Ovary (tissue), 9 donors: ENCODE measurements around the gene CAMK2D. TPM values are rescaled to one million over a fixed set of nuclear protein-coding genes. Genes with fewer than 3 reads are reported as not detected.

Experiments
- DNase-seq, 5 donors: peaks; one replicate each; pipeline ENCODE4 v3.0.0-alpha.2; 2019 to 2020
- H3K27ac ChIP-seq, 2 donors: fragments of 200-600 bp; one replicate each; pipeline versions ENCODE4 v1.5.1 to v1.8.0; 2019 to 2022
- H3K27me3 ChIP-seq: fragments of 200-600 bp; one replicate; pipeline ENCODE4 v1.8.0; 2022
- H3K36me3 ChIP-seq: fragments of 200-600 bp; sonication (generic); one replicate; pipeline ENCODE4 v1.5.1; 2019
- H3K4me1 ChIP-seq: one replicate; pipeline ENCODE4 v1.8.1; 2013; ENCODE audit warnings: mild to moderate bottlenecking, moderate library complexity; ENCODE audit not compliant: insufficient read depth
- H3K4me3 ChIP-seq: fragments of 200-600 bp; sonication (generic); one replicate; pipeline ENCODE4 v1.5.1; 2017
- H3K9me3 ChIP-seq, 2 donors: fragments of 200-600 bp in 1 of 2; sonication (generic) in 1 of 2; one replicate each; pipeline versions ENCODE4 v1.5.1 to v1.8.1; 2013 to 2019; ENCODE audit warnings: mild to moderate bottlenecking in 1 of 2, moderate library complexity in 1 of 2
- EP300 ChIP-seq: sonication (generic); formaldehyde crosslinking; IDR thresholded peaks from one replicate; pipeline ENCODE4 v1.6.1; 2017; ENCODE audit warnings: antibody characterized with exemption
- POLR2A ChIP-seq: fragments of 450-650 bp; IDR thresholded peaks from one replicate; pipeline ENCODE4 v1.6.1; 2017; ENCODE audit warnings: antibody characterized with exemption, mild to moderate bottlenecking, moderate library complexity
- WGBS, 3 donors: extraction: QIAGEN DNeasy Blood & Tissue Kit in 1 of 3; methylation state at CpG; one replicate each; pipeline versions ENCODE4 v1.1.5 to v1.1.7; 2013 to 2017; 5-methylcytosine and 5-hydroxymethylcytosine counted together
- intact Hi-C, 4 donors: fragments of 100-400 bp; cut with DNase I; formaldehyde crosslinking; loops; one replicate each; pipeline versions ENCODE4 v1.11.0 to v1.15.1; 2022 to 2023
- polyA plus RNA-seq, 2 donors: library from polyadenylated mRNA; stranded (reverse); fragments of 200-250 nt in 1 of 2; fragments of 350-450 nt in 1 of 2; fragmentation: Illumina TruSeq in 1 of 2; extraction: RNeasy Lipid Tissue Mini Kit (QIAGEN cat#74804) in 1 of 2; gene quantifications; one replicate each; pipeline ENCODE4 v1.2.3, GENCODE V29; 2013 to 2014
- total RNA-seq, 7 donors: library from RNA; depleted of rRNA in 2 of 7; stranded (reverse); fragments of >200 nt in 2 of 7; fragmentation: NEBNext Ultra II Directional in 3 of 7; extraction: Animal tissue kit (Norgen Biotek cat#: 25700) in 3 of 7; gene quantifications; one replicate each; pipeline versions ENCODE4 v1.1.0 to v1.2.4, GENCODE V29; 2016 to 2023
- TF ChIP-seq, protein P1 (sequence below), 3 donors: fragments of 450-650 bp in 2 of 3; fragments of 200-600 bp in 1 of 3; IDR thresholded peaks; one replicate each; pipeline versions ENCODE4 v1.5.1 to v1.8.0; 2016 to 2022; ENCODE audit warnings: antibody characterized with exemption in 3 of 3, mild to moderate bottlenecking in 1 of 3
- donor health status: DM: no; HTN: no; CAD: no; lungs with moderate emphysema.
- donor health status: DM: no; HTN: no; CAD: no.
- donor health status: Bipolar disorder and iron deficiency.
- donor health status: DM: yes; HTN: yes; CAD: no.
- donor health status: DM: no; HTN: no; CAD: no.
- donor health status: DM: yes; HTN: yes; CAD: no.

CAMK2D gene
- total and polyA plus RNA-seq, 9 donors = 14.2 to 36.9 (median 32.2) TPM

DNA sequence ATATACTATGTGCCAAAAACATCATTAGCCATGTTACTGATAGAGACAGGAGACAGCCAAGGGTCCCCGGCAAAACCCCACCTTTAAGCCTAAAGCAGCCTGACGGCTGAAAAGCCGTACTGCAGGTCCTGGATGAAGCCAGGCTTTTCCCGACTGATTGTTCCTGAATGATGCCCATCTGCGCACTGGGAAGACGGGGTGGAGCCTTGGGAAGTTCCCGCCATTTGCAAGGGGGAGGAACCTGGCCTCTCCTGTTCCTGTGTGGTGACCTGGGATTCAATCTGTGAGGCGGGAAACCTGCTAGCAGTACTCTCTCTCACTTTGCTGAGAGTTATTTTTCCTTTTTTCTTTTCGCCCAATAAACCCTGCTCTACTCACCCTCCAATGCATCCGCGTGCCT, 15.1 kb upstream of the CAMK2D start:
- intact Hi-C loops = no loop called here
- Histone ChIP-seq H3K4me1 (no peaks in the 10 kb centered on the region), H3K9me3 (no peaks in the 10 kb centered on the region), H3K36me3 (no peaks in the 10 kb centered on the region), H3K27me3 (no peaks in the 10 kb centered on the region), H3K27ac (no peak overlapping the region), H3K4me3 (no peak overlapping the region)
- DNase-seq = no peak
- no peak for TF ChIP-seq POLR2A
- no peak for TF ChIP-seq EP300
- TF ChIP-seq, protein P1, sequence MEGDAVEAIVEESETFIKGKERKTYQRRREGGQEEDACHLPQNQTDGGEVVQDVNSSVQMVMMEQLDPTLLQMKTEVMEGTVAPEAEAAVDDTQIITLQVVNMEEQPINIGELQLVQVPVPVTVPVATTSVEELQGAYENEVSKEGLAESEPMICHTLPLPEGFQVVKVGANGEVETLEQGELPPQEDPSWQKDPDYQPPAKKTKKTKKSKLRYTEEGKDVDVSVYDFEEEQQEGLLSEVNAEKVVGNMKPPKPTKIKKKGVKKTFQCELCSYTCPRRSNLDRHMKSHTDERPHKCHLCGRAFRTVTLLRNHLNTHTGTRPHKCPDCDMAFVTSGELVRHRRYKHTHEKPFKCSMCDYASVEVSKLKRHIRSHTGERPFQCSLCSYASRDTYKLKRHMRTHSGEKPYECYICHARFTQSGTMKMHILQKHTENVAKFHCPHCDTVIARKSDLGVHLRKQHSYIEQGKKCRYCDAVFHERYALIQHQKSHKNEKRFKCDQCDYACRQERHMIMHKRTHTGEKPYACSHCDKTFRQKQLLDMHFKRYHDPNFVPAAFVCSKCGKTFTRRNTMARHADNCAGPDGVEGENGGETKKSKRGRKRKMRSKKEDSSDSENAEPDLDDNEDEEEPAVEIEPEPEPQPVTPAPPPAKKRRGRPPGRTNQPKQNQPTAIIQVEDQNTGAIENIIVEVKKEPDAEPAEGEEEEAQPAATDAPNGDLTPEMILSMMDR (IDR thresholded peaks at IDR 0.05) = no peak
- WGBS, 3 donors = 90 to 92% (median 92%) methylated on average over 11 of the region's 11 CpGs

DNA sequence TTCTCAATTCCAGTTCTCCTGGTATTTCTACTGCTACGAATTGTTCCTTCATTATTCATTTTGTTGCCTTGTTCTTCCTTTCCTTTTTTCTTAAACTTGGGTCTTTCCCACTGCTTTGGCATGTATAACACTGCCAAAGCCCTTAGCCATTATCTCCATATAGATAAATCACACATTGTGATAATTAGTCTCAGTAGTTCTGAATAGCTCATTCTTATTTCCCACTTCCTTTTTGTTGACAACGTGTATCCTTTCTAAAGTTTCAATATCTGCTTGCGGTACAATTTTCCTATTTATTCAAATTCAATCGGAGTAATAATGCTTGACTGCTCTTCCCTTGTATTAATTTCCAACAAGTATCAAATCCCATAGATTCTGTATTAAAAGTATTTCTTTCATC, 14.5 kb upstream of the CAMK2D start:
- DNase-seq = no peak
- no peaks in the 10 kb centered on the region for H3K4me1 ChIP-seq
- H3K9me3 ChIP-seq = no peaks in the 10 kb centered on the region
- no peaks in the 10 kb centered on the region for H3K27me3 ChIP-seq
- 72 to 79% (median 79%) methylated on average over 4 of the region's 4 CpGs for WGBS, 3 donors
- no peaks in the 10 kb centered on the region for H3K36me3 ChIP-seq
- intact Hi-C loops = no loop called here
- no peak overlapping the region for H3K27ac ChIP-seq
- TF ChIP-seq POLR2A = no peak
- TF ChIP-seq, protein P1 (IDR thresholded peaks at IDR 0.05) = no peak
- no peak overlapping the region for H3K4me3 ChIP-seq

DNA sequence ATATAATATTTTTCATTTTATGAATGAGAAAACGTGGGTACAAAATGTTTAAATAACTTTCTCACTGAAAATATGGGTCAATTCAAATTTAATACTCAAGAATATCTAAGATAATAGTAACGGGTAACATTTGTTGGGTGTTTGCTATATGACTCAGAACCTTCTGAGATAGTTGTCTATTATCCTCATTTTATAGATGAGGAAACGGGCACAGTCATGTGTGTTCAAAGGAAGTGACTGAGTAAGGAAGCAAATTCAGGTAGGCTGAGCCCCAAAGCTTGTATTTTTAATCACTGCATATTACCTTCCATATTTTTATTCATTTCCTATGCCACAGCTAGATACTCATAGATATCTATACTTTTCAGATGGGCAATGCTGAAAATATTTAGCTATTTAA, 12.2 kb upstream of the CAMK2D start:
- no peak overlapping the region for H3K4me3 ChIP-seq
- H3K4me1 ChIP-seq = no peaks in the 10 kb centered on the region
- 81 to 94% (median 82%) methylated on average over 3 of the region's 3 CpGs for WGBS, 3 donors
- intact Hi-C loops = no loop called here
- DNase-seq = no peak
- H3K27me3 ChIP-seq = no peaks in the 10 kb centered on the region
- no peaks in the 10 kb centered on the region for H3K36me3 ChIP-seq
- TF ChIP-seq POLR2A = no peak
- TF ChIP-seq EP300 = no peak
- TF ChIP-seq, protein P1 (IDR thresholded peaks at IDR 0.05) = no peak
- H3K9me3 ChIP-seq = no peaks in the 10 kb centered on the region
- no peak overlapping the region for H3K27ac ChIP-seq

DNA sequence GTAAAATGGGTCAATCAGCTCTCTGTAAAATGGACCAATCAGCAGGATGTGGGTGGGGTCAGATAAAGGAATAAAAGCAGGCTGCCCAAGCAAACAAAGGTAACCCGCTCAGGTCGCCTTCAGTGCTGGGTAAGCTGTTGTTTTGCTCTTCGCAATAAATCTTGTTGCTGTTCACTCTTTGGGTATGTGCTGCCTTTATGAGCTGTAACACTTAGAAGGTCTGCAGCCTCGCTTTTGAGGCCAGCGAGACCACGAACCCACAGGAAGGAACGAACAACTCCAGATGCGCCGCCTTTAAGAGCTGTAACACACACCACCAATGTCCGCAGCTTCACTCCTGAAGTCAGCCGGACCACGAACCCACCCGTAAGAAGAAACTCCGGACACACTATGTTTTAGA, 11.5 kb upstream of the CAMK2D start:
- intact Hi-C loops = no loop called here

More for the DNA sequence above, 11.5 kb upstream of the CAMK2D start:
- Histone ChIP-seq H3K4me1 (no peaks in the 10 kb centered on the region), H3K9me3 (no peaks in the 10 kb centered on the region), H3K27ac (no peak overlapping the region), H3K4me3 (no peak overlapping the region), H3K27me3 (no peaks in the 10 kb centered on the region), H3K36me3 (no peaks in the 10 kb centered on the region)
- 90 to 96% (median 92%) methylated on average over 14 of the region's 14 CpGs for WGBS, 3 donors
- no peak for DNase-seq
- TF ChIP-seq EP300 (no peak), POLR2A (no peak)
- TF ChIP-seq, protein P1 (IDR thresholded peaks at IDR 0.05) = no peak
